Activated T-helper 2 cell treated with anti-CD3 and anti-CD28 coated beads, Interferon-gamma antibody, Interleukin-2, Interleukin-4, amounts not matched to agents 10 μg/mL and 5 μg/mL and 100 μg/mL, durations not matched to agents 14 hours and 24 hours and 36 hours (primary cell): Measurements from ENCODE around the gene RAX2. TPM values are rescaled to one million over a fixed set of nuclear protein-coding genes. Genes with fewer than 3 reads are reported as not detected.
"Not testable (repeated sequence)": the region's sequence is repeated elsewhere in the genome, so short reads cannot be mapped to it uniquely, and the experiment has no call there.

ENCODE experiments used
- DNase-seq: peaks from one replicate; pipeline ENCODE4 v3.0.0; 2021; ENCODE audit warnings: low spot score
- H3K27ac Mint-ChIP-seq: one replicate; pipeline ENCODE4 v1.8.0; 2021; ENCODE audit warnings: mixed read lengths
- H3K27me3 Mint-ChIP-seq: one replicate; pipeline ENCODE4 v1.8.0; 2021; ENCODE audit warnings: low read depth, mixed read lengths
- H3K36me3 Mint-ChIP-seq: one replicate; pipeline ENCODE4 v1.8.0; 2021; ENCODE audit warnings: low read depth, mixed read lengths
- H3K4me1 Mint-ChIP-seq: one replicate; pipeline ENCODE4 v1.8.0; 2021; ENCODE audit warnings: low read depth, mixed read lengths
- H3K4me3 Mint-ChIP-seq: one replicate; pipeline ENCODE4 v1.8.0; 2021; ENCODE audit warnings: low read depth, mild to moderate bottlenecking, moderate library complexity, mixed read lengths
- H3K9me3 Mint-ChIP-seq: one replicate; pipeline ENCODE4 v1.8.0; 2021; ENCODE audit warnings: mixed read lengths
- intact Hi-C: fragments of 100-400 bp; cut with micrococcal nuclease; formaldehyde crosslinking; loops from one replicate; pipeline ENCODE4 v1.15.1; 2023
- total RNA-seq: library from RNA; stranded (reverse); gene quantifications from 2 replicates; pipeline ENCODE4 v1.2.3, GENCODE V29; 2022

RAX2 gene
- total RNA-seq, 1 donor from 2014 or later, result not detected

- DNase-seq, H3K4me3 Mint-ChIP-seq, H3K27ac Mint-ChIP-seq, H3K27me3 Mint-ChIP-seq, intact Hi-C loops, H3K9me3 Mint-ChIP-seq: not testable (repeated sequence)
- peaks cover 42% of the 10 kb centered on the region for H3K36me3 Mint-ChIP-seq
- peaks cover 18% of the 10 kb centered on the region for H3K4me1 Mint-ChIP-seq
Observed at GRCh38 chr19:3758297-3758696, 13.7 kb downstream of the RAX2 start.

GRCh38 chr19:3757705-3758104 lies 14.3 kb downstream of the RAX2 start:
- H3K27me3 Mint-ChIP-seq, DNase-seq, H3K27ac Mint-ChIP-seq, H3K9me3 Mint-ChIP-seq, intact Hi-C loops, H3K4me3 Mint-ChIP-seq: not testable (repeated sequence)
- peaks cover 12% of the 10 kb centered on the region for H3K4me1 Mint-ChIP-seq
- H3K36me3 Mint-ChIP-seq, result peaks cover 39% of the 10 kb centered on the region

- H3K9me3 Mint-ChIP-seq, result no peaks in the 10 kb centered on the region
- intact Hi-C loops, result no loop called here
- DNase-seq, result no peak
- H3K4me1 Mint-ChIP-seq, result peaks cover 7% of the 10 kb centered on the region
- H3K4me3 Mint-ChIP-seq, result no peak overlapping the region
- no peak overlapping the region for H3K27ac Mint-ChIP-seq
- H3K36me3 Mint-ChIP-seq, result peaks cover 48% of the 10 kb centered on the region
- no peaks in the 10 kb centered on the region for H3K27me3 Mint-ChIP-seq
Observed at GRCh38 chr19:3753631-3754410, 18.2 kb downstream of the RAX2 start.

DNA sequence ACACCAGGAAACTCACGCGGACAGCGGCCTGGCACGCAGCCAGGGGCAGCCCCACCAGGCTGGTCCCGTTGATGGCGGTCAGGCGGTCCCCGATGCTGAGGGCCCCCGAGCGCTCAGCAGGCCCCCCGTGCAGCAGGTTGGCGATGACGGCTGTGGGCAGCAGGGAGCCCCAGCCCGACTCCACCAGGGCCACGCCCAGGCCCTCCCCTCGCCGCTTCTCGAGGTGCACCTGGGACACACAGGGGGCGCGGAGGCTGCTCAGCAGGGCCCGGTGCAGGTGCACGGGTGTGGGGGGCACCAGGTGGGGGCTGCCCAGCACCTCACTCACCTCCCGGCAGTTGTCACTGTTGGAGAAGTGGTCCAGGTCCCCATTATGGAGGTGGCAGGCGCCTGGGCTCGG lies 19.5 kb downstream of the RAX2 start:
- no peaks in the 10 kb centered on the region for H3K27me3 Mint-ChIP-seq
- intact Hi-C loops, result no loop called here
- H3K9me3 Mint-ChIP-seq, result no peaks in the 10 kb centered on the region
- H3K27ac Mint-ChIP-seq, result no peak overlapping the region
- no peak for DNase-seq
- no peak overlapping the region for H3K4me3 Mint-ChIP-seq
- peaks cover 7% of the 10 kb centered on the region for H3K4me1 Mint-ChIP-seq
- H3K36me3 Mint-ChIP-seq, result peaks cover 48% of the 10 kb centered on the region

DNA sequence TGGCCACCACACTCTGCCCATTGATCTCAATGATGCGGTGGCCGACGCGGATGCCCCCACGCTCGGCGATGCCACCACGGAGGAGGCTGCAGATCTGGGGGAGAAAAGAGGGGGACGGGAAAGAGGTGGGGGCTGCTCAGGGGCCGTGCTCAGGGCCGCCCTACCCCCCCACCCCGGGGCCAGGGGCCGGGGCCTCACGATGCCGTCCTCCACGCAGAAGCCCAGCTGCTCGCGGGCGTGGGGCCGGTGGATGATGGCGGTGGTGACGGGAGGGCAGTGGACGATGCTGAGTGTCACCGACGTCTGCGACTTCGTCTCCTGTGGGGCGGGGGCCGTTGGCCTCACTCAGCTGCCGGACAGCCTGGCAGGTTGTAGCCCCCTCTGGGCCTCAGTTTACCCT lies 20.8 kb downstream of the RAX2 start:
- Mint-ChIP-seq H3K9me3 (no peaks in the 10 kb centered on the region), H3K27ac (no peak overlapping the region), H3K4me3 (no peak overlapping the region), H3K27me3 (no peaks in the 10 kb centered on the region), H3K4me1 (peaks cover 5% of the 10 kb centered on the region), H3K36me3 (peaks cover 45% of the 10 kb centered on the region)
- no peak for DNase-seq
- intact Hi-C loops, result no loop called here

DNA sequence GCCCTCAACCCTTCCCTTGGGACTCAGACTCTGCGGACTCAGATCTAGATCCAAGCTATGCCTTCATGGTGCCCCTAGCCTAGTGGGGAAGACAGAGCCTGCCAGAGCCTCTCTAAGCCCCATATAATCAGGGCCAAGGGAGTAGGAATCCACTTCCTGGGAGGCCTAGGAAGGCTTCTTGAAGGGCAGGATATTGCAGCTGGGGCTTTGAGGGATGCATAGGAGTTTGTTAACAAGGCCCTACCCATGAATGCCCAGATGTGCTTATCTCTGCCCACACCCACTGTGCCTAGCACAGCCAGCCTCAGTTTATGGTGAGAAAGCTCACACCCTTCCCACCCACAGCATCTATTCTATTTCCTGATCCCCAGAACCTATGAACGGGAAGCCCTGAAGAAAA lies 21.8 kb downstream of the RAX2 start:
- no peak for DNase-seq
- Mint-ChIP-seq H3K9me3 (no peaks in the 10 kb centered on the region), H3K27ac (no peak overlapping the region), H3K4me1 (peaks cover 3% of the 10 kb centered on the region), H3K4me3 (no peak overlapping the region), H3K27me3 (no peaks in the 10 kb centered on the region), H3K36me3 (peaks cover 40% of the 10 kb centered on the region)
- intact Hi-C loops, result no loop called here

- H3K27ac Mint-ChIP-seq, result no peak overlapping the region
- intact Hi-C loops, result no loop called here
- peaks cover 30% of the 10 kb centered on the region for H3K36me3 Mint-ChIP-seq
- no peaks in the 10 kb centered on the region for H3K27me3 Mint-ChIP-seq
- H3K9me3 Mint-ChIP-seq, result no peaks in the 10 kb centered on the region
- no peaks in the 10 kb centered on the region for H3K4me1 Mint-ChIP-seq
- no peak for DNase-seq
- no peak overlapping the region for H3K4me3 Mint-ChIP-seq
Observed at GRCh38 chr19:3748965-3749364, 23.1 kb downstream of the RAX2 start.

- Mint-ChIP-seq H3K27me3 (no peaks in the 10 kb centered on the region), H3K4me1 (no peaks in the 10 kb centered on the region), H3K9me3 (no peaks in the 10 kb centered on the region), H3K4me3 (no peak overlapping the region), H3K27ac (no peak overlapping the region), H3K36me3 (peaks cover 17% of the 10 kb centered on the region)
- intact Hi-C loops, result no loop called here
- no peak for DNase-seq
Observed at GRCh38 chr19:3746371-3747056, 25.5 kb downstream of the RAX2 start.

- intact Hi-C loops, result no loop called here
- no peaks in the 10 kb centered on the region for H3K4me1 Mint-ChIP-seq
- no peak overlapping the region for H3K4me3 Mint-ChIP-seq
- H3K27ac Mint-ChIP-seq, result no peak overlapping the region
- no peaks in the 10 kb centered on the region for H3K9me3 Mint-ChIP-seq
- H3K36me3 Mint-ChIP-seq, result peaks cover 12% of the 10 kb centered on the region
- H3K27me3 Mint-ChIP-seq, result no peaks in the 10 kb centered on the region
- DNase-seq, result no peak
Observed at GRCh38 chr19:3745363-3746045, 26.5 kb downstream of the RAX2 start.

DNA sequence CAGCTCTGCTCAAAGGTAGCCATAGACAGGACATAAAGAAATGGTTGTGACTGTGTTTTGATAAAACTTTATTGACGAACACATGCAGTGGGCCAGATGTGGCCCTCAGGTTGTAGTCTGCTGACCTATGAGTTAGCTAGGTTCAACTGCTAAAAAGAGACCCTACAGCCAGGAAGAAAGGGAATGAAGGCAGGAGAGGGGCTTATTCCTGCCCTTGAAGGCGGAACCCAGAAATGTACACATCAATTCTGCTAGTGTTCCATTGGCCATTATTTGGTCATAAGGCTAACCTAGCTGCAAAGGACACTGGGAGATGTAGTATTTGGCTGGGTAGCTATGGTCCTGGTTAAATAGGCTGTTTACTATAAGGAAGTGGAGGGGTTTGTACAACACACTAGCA lies 28.5 kb downstream of the RAX2 start:
- intact Hi-C loops, result no loop called here
- Mint-ChIP-seq H3K4me3 (no peak overlapping the region), H3K36me3 (no peaks in the 10 kb centered on the region), H3K4me1 (no peaks in the 10 kb centered on the region), H3K27me3 (no peaks in the 10 kb centered on the region), H3K9me3 (no peaks in the 10 kb centered on the region), H3K27ac (no peak overlapping the region)
- DNase-seq, result no peak

GRCh38 chr19:3740431-3740830 lies 31.6 kb downstream of the RAX2 start:
- intact Hi-C loops, result no loop called here
- H3K4me1 Mint-ChIP-seq, result peaks cover 10% of the 10 kb centered on the region
- no peak overlapping the region for H3K27ac Mint-ChIP-seq

DNA sequence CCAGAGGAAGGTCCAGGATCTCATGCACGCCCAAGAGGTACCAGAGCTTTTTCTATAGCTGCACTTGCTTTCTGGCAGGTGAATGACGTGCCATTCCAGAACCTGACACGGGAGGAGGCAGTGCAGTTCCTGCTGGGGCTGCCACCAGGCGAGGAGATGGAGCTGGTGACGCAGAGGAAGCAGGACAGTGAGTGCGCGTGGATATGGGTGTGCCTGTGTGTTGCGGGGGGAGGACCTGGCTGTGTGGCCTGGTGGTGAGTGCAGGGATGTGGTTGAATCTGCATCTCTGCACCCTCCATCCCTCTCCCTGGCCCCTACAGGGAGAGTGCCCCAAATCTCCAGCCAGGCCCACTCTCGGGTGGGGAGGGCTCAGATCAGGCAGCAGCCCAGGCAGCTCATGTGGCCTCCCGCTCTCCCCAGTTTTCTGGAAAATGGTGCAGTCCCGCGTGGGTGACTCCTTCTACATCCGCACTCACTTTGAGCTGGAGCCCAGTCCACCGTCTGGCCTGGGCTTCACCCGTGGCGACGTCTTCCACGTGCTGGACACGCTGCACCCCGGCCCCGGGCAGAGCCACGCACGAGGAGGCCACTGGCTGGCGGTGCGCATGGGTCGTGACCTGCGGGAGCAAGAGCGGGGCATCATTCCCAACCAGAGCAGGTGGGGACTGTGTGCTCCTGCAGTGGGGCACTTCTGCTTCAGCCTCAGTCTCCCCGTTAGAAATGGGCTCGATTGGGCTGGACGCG lies 33.4 kb downstream of the RAX2 start:
- Mint-ChIP-seq H3K36me3 (no peaks in the 10 kb centered on the region), H3K4me1 (peaks cover 10% of the 10 kb centered on the region), H3K27ac (no peak overlapping the region), H3K9me3 (no peaks in the 10 kb centered on the region), H3K27me3 (no peaks in the 10 kb centered on the region), H3K4me3 (no peak overlapping the region)
- DNase-seq, result no peak
- intact Hi-C loops, result no loop called here

More at GRCh38 chr19:3740431-3740830, 31.6 kb downstream of the RAX2 start:
- no peaks in the 10 kb centered on the region for H3K27me3 Mint-ChIP-seq
- H3K4me3 Mint-ChIP-seq, result no peak overlapping the region
- no peaks in the 10 kb centered on the region for H3K36me3 Mint-ChIP-seq
- no peaks in the 10 kb centered on the region for H3K9me3 Mint-ChIP-seq
- DNase-seq, result no peak
